ENCODE data around the gene AATF.

- TF ChIP-seq CTCF (IDR thresholded peaks at IDR 0.05) (no peak), POLR2A (IDR thresholded peaks at IDR 0.05) (no peak)
Measured at GRCh38 chr17:36993227-36993626, 44.5 kb downstream of the AATF start.

Measured in transverse colon (tissue), 3 donors.